IMR-90 (cell line): ENCODE data around the gene ZYG11A. TPM values are rescaled to one million over a fixed set of nuclear protein-coding genes. Genes with fewer than 3 reads are reported as not detected.

Source experiments
- ATAC-seq: fragments of 200-7000 bp; cut with Tn5 transposase; 2 replicates; pipeline ENCODE4 v1.9.1; 2020; ENCODE audit warnings: low read depth, mild to moderate bottlenecking, moderate library complexity
- BruUV-seq: library from RNA; stranded (reverse); fragments of 400-500 nt; replicated peaks from 2 replicates; lab custom pipeline; 2021; lab: Mats Ljungman, UMichigan
- CTCF ChIA-PET: fragments of 300-600 bp; formaldehyde crosslinking; extraction: SDS; loops from one replicate; lab custom pipeline; 2021; ENCODE audit warnings: antibody characterized with exemption; lab: Yijun Ruan, JAX
- POLR2A ChIA-PET: fragments of 300-600 bp; sonication (Branson Sonifier 250); formaldehyde crosslinking; loops from one replicate; lab custom pipeline; 2022; ENCODE audit warnings: antibody characterized with exemption; ENCODE audit not compliant: unreplicated experiment; lab: Charles Lee
- DNase-seq: peaks from one replicate; pipeline ENCODE4 v3.0.0; 2013
- H2AFZ ChIP-seq: replicated peaks from 2 replicates; pipeline ENCODE3; 2013; ENCODE audit warnings: low read length, mild to moderate bottlenecking; ENCODE audit not compliant: poor library complexity
- H2AK5ac ChIP-seq: 2 replicates; pipeline ENCODE4 v1.6.1; 2013; ENCODE audit warnings: low read depth, low read length, inconsistent platforms
- H2AK9ac ChIP-seq: replicated peaks from 2 replicates; pipeline ENCODE3; 2013; ENCODE audit warnings: mild to moderate bottlenecking, low read depth, low read length, moderate library complexity; ENCODE audit not compliant: poor library complexity
- H2BK120ac ChIP-seq: 2 replicates; pipeline ENCODE4 v1.6.1; 2013; ENCODE audit warnings: low read depth, low read length, inconsistent platforms
- H2BK15ac ChIP-seq: 3 replicates; pipeline ENCODE4 v1.6.1; 2013; ENCODE audit warnings: low read depth, low read length, inconsistent platforms
- H2BK20ac ChIP-seq: 2 replicates; pipeline ENCODE4 v1.6.1; 2013; ENCODE audit warnings: low read depth, mild to moderate bottlenecking, inconsistent platforms, low read length, moderate library complexity
- H2BK5ac ChIP-seq: 2 replicates; pipeline ENCODE4 v1.6.1; 2013; ENCODE audit warnings: mild to moderate bottlenecking, low read depth, low read length, inconsistent platforms; ENCODE audit not compliant: poor library complexity, severe bottlenecking
- H3K14ac ChIP-seq: replicated peaks from 2 replicates; pipeline ENCODE4 v1.6.1; 2013; ENCODE audit warnings: low read depth, low read length, inconsistent platforms
- H3K18ac ChIP-seq: 2 replicates; pipeline ENCODE4 v1.6.1; 2013; ENCODE audit warnings: low read depth, low read length, control low read depth
- H3K23ac ChIP-seq: 2 replicates; pipeline ENCODE4 v1.6.1; 2013; ENCODE audit warnings: low read depth, low read length, inconsistent platforms
- H3K27ac ChIP-seq: 2 replicates; pipeline ENCODE4 v1.5.1; 2013; ENCODE audit warnings: mild to moderate bottlenecking, control low read depth, low read length; ENCODE audit not compliant: insufficient read depth
- H3K27me3 ChIP-seq: 2 replicates; pipeline ENCODE4 v1.6.1; 2013; ENCODE audit warnings: low read length; ENCODE audit not compliant: control insufficient read depth, insufficient read depth
- H3K36me3 ChIP-seq: 2 replicates; pipeline ENCODE4 v1.6.1; 2013; ENCODE audit warnings: low read length, mixed read lengths; ENCODE audit not compliant: control insufficient read depth, insufficient read depth
- H3K4ac ChIP-seq: 2 replicates; pipeline ENCODE4 v1.6.1; 2013; ENCODE audit warnings: low read depth, low read length, inconsistent platforms
- H3K4me1 ChIP-seq: 2 replicates; pipeline ENCODE4 v1.6.1; 2013; ENCODE audit warnings: low read length, mixed read lengths; ENCODE audit not compliant: control insufficient read depth, insufficient read depth
- H3K4me2 ChIP-seq: 2 replicates; pipeline ENCODE4 v1.6.1; 2013; ENCODE audit warnings: low read depth, mild to moderate bottlenecking, control low read depth, low read length, moderate library complexity
- H3K4me3 ChIP-seq: 2 replicates; pipeline ENCODE4 v1.5.1; 2013; ENCODE audit warnings: low read depth, mild to moderate bottlenecking, control low read depth, low read length, moderate library complexity; ENCODE audit not compliant: insufficient read depth
- H3K56ac ChIP-seq: 2 replicates; pipeline ENCODE4 v1.6.1; 2013; ENCODE audit warnings: low read length, inconsistent platforms; ENCODE audit not compliant: insufficient read depth; ENCODE audit errors: extremely low read depth
- H3K79me1 ChIP-seq, 2 experiments: 2 replicates each; pipeline ENCODE4 v1.6.1; 2013; ENCODE audit warnings: low read length in 2 of 2, inconsistent platforms in 1 of 2, low read depth in 1 of 2
- H3K9ac ChIP-seq: 2 replicates; pipeline ENCODE4 v1.6.1; 2013; ENCODE audit warnings: low read depth, low read length, control low read depth
- H3K9me1 ChIP-seq: 2 replicates; pipeline ENCODE4 v1.6.1; 2013; ENCODE audit warnings: low read length, inconsistent platforms; ENCODE audit not compliant: insufficient read depth
- H3K9me3 ChIP-seq: 2 replicates; pipeline ENCODE4 v1.6.1; 2013; ENCODE audit warnings: low read length; ENCODE audit not compliant: control insufficient read depth, insufficient read depth
- H4K20me1 ChIP-seq: 2 replicates; pipeline ENCODE4 v1.6.1; 2013; ENCODE audit warnings: low read length, inconsistent platforms; ENCODE audit not compliant: insufficient read depth
- H4K5ac ChIP-seq: 2 replicates; pipeline ENCODE4 v1.6.1; 2013; ENCODE audit warnings: mild to moderate bottlenecking, low read depth, low read length, control low read depth
- H4K8ac ChIP-seq, 2 experiments: 2 replicates each; pipeline ENCODE4 v1.6.1; 2013; ENCODE audit warnings: low read depth in 2 of 2, low read length in 2 of 2, control low read depth in 1 of 2, inconsistent platforms in 1 of 2
- H4K91ac ChIP-seq: 2 replicates; pipeline ENCODE4 v1.6.1; 2013; ENCODE audit warnings: low read depth, low read length, inconsistent platforms; ENCODE audit not compliant: insufficient read depth
- BHLHE40 ChIP-seq: fragments of 150-350 bp; IDR thresholded peaks from 2 replicates; pipeline ENCODE4 v1.6.1; 2016; ENCODE audit warnings: mild to moderate bottlenecking, low read depth, low read length
- CHD1 ChIP-seq: IDR thresholded peaks from 2 replicates; pipeline ENCODE4 v1.6.1; 2012; ENCODE audit warnings: low read depth, low read length, improper control_type of control experiment
- FOS ChIP-seq: fragments of 150-350 bp; IDR thresholded peaks from 2 replicates; pipeline ENCODE4 v1.6.1; 2016; ENCODE audit warnings: low read depth, low read length
- MAFK ChIP-seq: IDR thresholded peaks from 2 replicates; pipeline ENCODE4 v1.6.1; 2012; ENCODE audit warnings: low read depth, low read length, improper control_type of control experiment
- MXI1 ChIP-seq: IDR thresholded peaks from 2 replicates; pipeline ENCODE4 v1.6.1; 2012; ENCODE audit warnings: low read depth, mild to moderate bottlenecking, low read length, moderate library complexity, borderline replicate concordance
- NFE2L2 ChIP-seq: fragments of 150-350 bp; IDR thresholded peaks from 2 replicates; pipeline ENCODE4 v1.6.1; 2016; ENCODE audit warnings: low read depth, mild to moderate bottlenecking, low read length
- POLR2A ChIP-seq: IDR thresholded peaks from 2 replicates; pipeline ENCODE4 v1.6.1; 2012; ENCODE audit warnings: mild to moderate bottlenecking, low read depth, low read length
- RFX5 ChIP-seq: IDR thresholded peaks from 2 replicates; pipeline ENCODE4 v1.8.0; 2012; ENCODE audit warnings: low read depth, mild to moderate bottlenecking, low read length, moderate library complexity
- SMC3 ChIP-seq: fragments of 150-350 bp; IDR thresholded peaks from 2 replicates; pipeline ENCODE4 v1.6.1; 2016; ENCODE audit warnings: low read depth, mild to moderate bottlenecking, antibody characterized with exemption, low read length, moderate library complexity
- WGBS, 2 experiments: methylation state at CpG; one replicate each; pipeline versions ENCODE4 v1.1.5 to v1.1.7; 2013; ENCODE audit warnings: missing lambda C conversion rate in 2 of 2; ENCODE audit not compliant: insufficient read length in 1 of 2; ENCODE audit errors: extremely low coverage in 2 of 2; 5-methylcytosine and 5-hydroxymethylcytosine counted together
- dilution Hi-C: fragments of 300-500 bp; cut with HindIII; formaldehyde crosslinking; loops from one replicate; pipeline ENCODE4 v1.14.3; 2018; ENCODE audit warnings: low sequenced_read_pairs; ENCODE audit not compliant: unreplicated experiment
- in situ Hi-C: fragments of 300-500 bp; cut with MboI; formaldehyde crosslinking; loops from 3 replicates; pipeline ENCODE4 v1.14.3; 2019; ENCODE audit warnings: low sequenced_read_pairs, inconsistent platforms, mixed read lengths
- intact Hi-C: fragments of 100-400 bp; cut with micrococcal nuclease; formaldehyde crosslinking; loops from 2 replicates; pipeline ENCODE4 v1.10.0; 2022
- polyA plus RNA-seq, 3 experiments: library from polyadenylated mRNA; depleted of rRNA; stranded (reverse); fragments of >200 nt; gene quantifications; 2 replicates each; pipeline ENCODE4 v1.2.3, GENCODE V29; 2012; ENCODE audit warnings: low replicate concordance in 1 of 3
- total RNA-seq: library from RNA; depleted of rRNA; stranded (reverse); fragments of >200 nt; gene quantifications from 2 replicates; pipeline ENCODE4 v1.2.3, GENCODE V29; 2012
- TF ChIP-seq, protein P1 (sequence below): fragments of 150-350 bp; IDR thresholded peaks from 2 replicates; pipeline ENCODE4 v1.6.1; 2017; ENCODE audit warnings: mild to moderate bottlenecking, antibody characterized with exemption, low read length, low read depth

Gene ZYG11A
- total and polyA plus RNA-seq, 2 of the 4 experiments (the other 2 are of a cell fraction) = 0.63 to 2.0 TPM

GRCh38 chr1:52867087-52867863, 24.7 kb downstream of the ZYG11A start:
- ChIA-PET POLR2A (no interaction called here), CTCF (interaction anchor here (1.1 kb wide), 1 partner anchor 45 kb away, joined by 3 read pairs; no protein-coding TSS in a partner anchor)
- ATAC-seq (peak; percentile 32; the same call in 1 of the 2 replicates), DNase-seq (peak; percentile 14)
- Histone ChIP-seq H2AFZ (no peak overlapping the region), H3K4me1 (no peaks in the 10 kb centered on the region; the same call in 1 of the 2 replicates), H3K4me2 (no peak overlapping the region), H3K79me1 (no peaks in the 10 kb centered on the region), H2BK5ac (no peak overlapping the region), H4K8ac (no peak overlapping the region), H2BK15ac (no peak overlapping the region), H3K9ac (no peak overlapping the region), H3K23ac (no peak overlapping the region), H3K56ac (no peak overlapping the region), H4K20me1 (no peaks in the 10 kb centered on the region), H3K4me3 (no peak overlapping the region), H2BK120ac (no peak overlapping the region), H4K91ac (no peak overlapping the region), H3K27me3 (no peaks in the 10 kb centered on the region), H3K18ac (no peak overlapping the region), H2AK9ac (no peak overlapping the region), H4K5ac (no peak overlapping the region), H2AK5ac (no peak overlapping the region), H3K14ac (no peak overlapping the region), H3K9me1 (no peaks in the 10 kb centered on the region), H2BK20ac (no peak overlapping the region), H3K9me3 (no peaks in the 10 kb centered on the region), H3K4ac (no peak overlapping the region), H3K36me3 (no peaks in the 10 kb centered on the region), H3K27ac (no peak overlapping the region)
- intact Hi-C loops (no loop called here), in situ Hi-C loops (no loop called here), dilution Hi-C loops (no loop called here)
- no peak for TF ChIP-seq SMC3
- no peak for TF ChIP-seq BHLHE40
- TF ChIP-seq MXI1 = no peak
- TF ChIP-seq CHD1 = no peak
- TF ChIP-seq FOS = no peak
- TF ChIP-seq, protein P1, sequence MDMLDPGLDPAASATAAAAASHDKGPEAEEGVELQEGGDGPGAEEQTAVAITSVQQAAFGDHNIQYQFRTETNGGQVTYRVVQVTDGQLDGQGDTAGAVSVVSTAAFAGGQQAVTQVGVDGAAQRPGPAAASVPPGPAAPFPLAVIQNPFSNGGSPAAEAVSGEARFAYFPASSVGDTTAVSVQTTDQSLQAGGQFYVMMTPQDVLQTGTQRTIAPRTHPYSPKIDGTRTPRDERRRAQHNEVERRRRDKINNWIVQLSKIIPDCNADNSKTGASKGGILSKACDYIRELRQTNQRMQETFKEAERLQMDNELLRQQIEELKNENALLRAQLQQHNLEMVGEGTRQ = no peak
- no peak for TF ChIP-seq POLR2A
- no peak for TF ChIP-seq NFE2L2
- TF ChIP-seq MAFK = no peak
- no peak for TF ChIP-seq RFX5
- WGBS, 2 experiments = no CpG with 5 or more reads among the region's 2 CpGs
- no TSS peak for BruUV-seq
